Fibroblast of pulmonary artery (primary cell): ENCODE data around the gene BBC3.
A peak's percentile ranks its signal among the peaks of the same experiment; 100 is the strongest.

Experiments used
- DNase-seq: peaks from one replicate; pipeline ENCODE4 v3.0.0-alpha.2; 2010; ENCODE audit warnings: low read depth
- H3K4me3 ChIP-seq: replicated peaks from 2 replicates; pipeline ENCODE4 v1.5.1; 2011; ENCODE audit warnings: low read depth, mild to moderate bottlenecking, control low read depth, low read length, moderate library complexity
- TF ChIP-seq, protein P1 (sequence below): IDR thresholded peaks from 2 replicates; pipeline ENCODE4 v1.5.1; 2011; ENCODE audit warnings: mild to moderate bottlenecking, control low read depth, low read length, inconsistent platforms; ENCODE audit errors: missing control alignments

Gene BBC3

DNA sequence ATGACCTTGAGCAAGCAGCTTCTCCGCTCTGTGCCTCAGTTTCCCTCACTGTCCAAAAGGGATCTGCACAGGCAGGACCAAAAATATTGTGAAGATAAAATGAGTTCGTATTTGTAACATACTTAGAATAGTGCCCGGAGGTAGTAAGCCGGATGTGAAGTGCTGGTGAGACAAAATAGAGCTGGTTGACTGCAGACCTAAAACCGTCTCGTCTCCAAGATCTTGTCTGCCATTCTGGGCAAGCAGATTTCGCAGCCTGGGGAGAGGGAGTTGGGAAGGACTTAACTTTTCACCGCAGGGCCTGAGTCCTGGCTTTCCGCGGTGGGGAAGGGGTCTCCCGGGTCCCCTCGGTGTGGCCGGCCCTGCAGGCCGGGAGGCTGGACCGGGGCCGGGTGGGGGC lies 8.2 kb upstream of the BBC3 start:
- DNase-seq, result no peak

DNA sequence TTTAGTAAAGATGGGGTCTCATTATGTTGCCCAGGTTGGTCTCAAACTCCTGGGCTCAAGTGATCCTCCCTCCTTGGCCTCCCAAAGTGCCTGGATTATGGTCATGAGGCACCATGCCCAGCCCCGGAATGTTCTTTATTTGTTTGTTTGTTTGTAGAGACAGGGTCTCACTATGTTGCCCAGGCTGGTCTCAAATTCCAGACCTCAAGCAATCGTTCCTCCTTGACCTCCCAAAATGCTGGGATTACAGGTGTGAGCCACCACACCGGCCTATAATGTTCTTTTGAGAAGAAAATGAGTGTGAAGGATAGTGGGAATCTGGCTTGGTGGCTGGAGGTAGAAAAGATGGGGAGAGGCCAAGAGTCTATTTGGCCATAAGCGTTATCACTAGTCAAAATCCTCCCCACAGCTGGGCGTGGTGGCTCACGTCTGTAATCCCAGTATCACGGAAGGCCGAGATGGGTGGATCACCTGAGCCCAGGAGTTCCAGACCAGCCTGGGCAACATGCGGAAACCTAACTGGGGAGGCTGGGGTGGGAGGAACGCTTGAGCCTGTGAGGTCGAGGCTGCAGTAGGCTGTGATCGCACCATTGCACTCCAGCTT lies 5.2 kb upstream of the BBC3 start:
- no peak overlapping the region for H3K4me3 ChIP-seq
- TF ChIP-seq, protein P1, sequence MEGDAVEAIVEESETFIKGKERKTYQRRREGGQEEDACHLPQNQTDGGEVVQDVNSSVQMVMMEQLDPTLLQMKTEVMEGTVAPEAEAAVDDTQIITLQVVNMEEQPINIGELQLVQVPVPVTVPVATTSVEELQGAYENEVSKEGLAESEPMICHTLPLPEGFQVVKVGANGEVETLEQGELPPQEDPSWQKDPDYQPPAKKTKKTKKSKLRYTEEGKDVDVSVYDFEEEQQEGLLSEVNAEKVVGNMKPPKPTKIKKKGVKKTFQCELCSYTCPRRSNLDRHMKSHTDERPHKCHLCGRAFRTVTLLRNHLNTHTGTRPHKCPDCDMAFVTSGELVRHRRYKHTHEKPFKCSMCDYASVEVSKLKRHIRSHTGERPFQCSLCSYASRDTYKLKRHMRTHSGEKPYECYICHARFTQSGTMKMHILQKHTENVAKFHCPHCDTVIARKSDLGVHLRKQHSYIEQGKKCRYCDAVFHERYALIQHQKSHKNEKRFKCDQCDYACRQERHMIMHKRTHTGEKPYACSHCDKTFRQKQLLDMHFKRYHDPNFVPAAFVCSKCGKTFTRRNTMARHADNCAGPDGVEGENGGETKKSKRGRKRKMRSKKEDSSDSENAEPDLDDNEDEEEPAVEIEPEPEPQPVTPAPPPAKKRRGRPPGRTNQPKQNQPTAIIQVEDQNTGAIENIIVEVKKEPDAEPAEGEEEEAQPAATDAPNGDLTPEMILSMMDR, result no peak

More for the DNA sequence above, 8.2 kb upstream of the BBC3 start:
- TF ChIP-seq, protein P1, result no peak
- H3K4me3 ChIP-seq, result peak overlapping the region; percentile 2

DNA sequence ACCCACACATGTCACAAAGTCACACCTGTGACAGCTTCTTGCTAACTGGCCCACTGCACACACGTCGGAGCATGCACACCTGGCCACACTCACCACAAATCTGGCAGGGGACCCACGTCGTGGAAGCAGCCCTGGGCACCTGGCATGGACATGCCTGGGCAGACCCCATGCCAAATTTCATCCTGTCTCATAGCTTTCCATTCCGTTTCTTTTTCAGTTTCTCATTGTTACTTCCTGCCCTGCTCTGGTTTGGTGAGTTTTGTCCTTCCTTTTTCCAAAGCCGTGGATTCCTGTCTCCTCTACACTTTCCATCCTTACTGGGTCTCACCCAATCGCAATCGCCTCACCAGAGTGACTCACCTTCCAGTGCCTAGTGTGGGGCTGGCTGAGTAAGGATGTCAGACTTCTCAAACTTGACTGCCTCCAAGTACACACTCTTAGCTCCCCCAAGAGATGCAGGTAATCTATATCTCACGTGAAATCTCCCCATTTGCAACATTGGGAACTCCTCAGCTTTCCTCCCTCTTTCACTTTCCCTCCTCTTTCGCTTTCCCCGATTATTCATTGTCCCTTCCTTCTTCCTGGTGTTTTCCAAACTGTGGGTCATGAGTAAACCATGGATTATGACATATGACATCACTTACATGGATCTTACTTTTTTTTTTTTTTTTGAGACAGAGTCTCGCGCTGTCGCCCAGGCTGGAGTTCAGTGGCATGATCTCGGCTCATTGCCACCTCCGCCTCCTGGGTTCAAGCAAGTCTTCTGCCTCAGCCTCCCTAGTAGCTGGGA lies 1.6 kb upstream of the BBC3 start:
- peak; percentile 61 for DNase-seq
- TF ChIP-seq, protein P1, result no peak
- H3K4me3 ChIP-seq, result peak overlapping the region; percentile 42

More for the DNA sequence above, 5.2 kb upstream of the BBC3 start:
- DNase-seq, result no peak

DNA sequence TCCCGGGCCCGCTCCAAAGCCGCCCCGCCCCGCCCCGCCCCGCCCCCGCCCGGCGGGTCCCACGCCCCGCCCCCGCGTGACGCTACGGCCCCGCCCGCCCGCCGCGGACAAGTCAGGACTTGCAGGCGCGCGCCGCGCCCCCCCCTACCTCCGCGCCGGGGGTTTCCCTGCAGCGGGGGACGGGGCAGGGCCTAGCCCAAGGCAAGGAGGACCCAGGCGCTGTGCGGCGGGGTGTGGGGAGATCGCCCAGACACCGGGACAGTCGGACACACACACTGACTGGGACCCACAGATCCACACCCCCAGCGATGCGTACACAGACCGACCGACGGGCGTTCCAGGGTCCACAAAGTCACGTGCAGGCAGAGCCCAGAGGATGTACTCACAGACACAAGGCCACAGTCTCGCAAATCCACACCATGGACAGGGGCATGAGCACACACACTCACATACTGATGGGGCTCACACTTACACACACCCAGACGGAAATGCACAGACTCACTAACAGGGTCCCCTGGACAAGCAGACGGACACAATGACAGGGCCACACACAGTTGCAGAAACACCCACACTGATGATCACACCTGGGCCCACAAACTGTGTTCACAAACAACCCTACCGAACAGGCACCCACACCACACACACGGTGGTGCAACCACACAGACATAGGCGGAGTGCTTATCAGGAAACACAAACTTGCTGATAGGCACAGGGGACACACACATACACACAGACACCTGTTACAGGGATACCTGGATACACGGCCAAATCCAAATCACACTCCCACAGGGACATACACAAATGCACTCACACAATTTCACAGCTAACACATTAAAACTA lies 436 bp upstream of the BBC3 start:
- TF ChIP-seq, protein P1, result no peak
- H3K4me3 ChIP-seq, result peak overlapping the region; percentile 48
- peak; percentile 85 for DNase-seq

DNA sequence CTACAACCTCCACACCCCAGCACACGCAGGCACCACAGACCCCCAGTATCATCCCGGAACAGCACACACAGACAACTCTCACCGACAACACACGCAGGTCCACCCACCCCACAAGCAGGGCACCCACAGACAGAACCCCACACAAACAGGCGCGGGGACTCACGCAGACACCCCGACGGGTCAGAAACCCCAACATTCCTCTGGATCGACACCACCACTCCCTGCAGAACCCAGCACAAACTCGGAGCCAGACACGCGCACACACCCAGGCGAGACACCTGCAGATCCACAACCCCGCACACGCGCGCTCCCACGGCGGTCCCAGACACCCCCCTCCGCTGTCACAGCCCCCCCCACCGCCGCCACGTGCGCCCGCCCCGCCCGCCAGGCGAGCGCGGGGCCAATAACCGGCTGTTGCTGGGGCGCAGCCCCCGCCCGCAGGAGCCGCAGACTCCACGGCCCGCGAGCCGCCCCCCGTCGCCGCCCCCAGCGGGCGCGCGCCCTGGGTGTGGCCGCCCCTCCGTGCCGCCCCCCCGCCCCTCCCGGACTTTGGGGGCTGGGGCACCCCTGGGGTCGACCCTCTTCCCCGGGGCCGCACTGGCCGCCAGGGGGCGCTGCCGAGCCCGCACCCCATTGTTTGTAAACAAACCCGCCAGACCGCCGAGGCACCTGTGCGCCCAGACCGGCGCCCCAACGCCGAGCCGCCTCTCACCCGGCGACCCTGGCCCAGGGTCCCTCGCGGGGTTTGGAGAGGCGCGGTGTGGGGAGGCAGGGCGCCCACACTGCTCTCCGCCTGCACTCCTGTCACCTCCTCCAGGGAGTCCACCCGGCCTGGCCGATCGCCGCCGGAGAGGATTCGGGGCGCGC lies 712 bp downstream of the BBC3 start:
- H3K4me3 ChIP-seq, result peak overlapping the region; percentile 98
- peak; percentile 53 for DNase-seq
- TF ChIP-seq, protein P1, result peak; percentile 39

DNA sequence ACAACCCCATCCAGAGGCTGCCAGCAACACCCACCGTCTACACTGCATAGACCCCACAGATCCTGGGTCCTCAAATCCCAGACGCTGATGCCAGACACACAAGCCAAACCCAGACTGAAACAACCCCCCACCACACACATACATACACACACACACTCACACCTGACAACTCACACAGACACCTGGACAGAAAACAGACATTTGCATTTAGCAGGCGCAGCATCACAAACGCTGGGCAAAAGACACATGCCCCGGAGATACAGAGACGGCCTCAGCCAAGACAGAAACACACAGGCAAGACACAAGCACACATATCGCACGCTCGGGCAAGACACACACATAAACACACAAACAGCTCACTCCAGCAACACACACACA lies 1.3 kb downstream of the BBC3 start:
- peak; percentile 28 for DNase-seq
- peak overlapping the region; percentile 98 for H3K4me3 ChIP-seq
- TF ChIP-seq, protein P1, result no peak
